ENCODE measurements around the gene MED27.

DNA sequence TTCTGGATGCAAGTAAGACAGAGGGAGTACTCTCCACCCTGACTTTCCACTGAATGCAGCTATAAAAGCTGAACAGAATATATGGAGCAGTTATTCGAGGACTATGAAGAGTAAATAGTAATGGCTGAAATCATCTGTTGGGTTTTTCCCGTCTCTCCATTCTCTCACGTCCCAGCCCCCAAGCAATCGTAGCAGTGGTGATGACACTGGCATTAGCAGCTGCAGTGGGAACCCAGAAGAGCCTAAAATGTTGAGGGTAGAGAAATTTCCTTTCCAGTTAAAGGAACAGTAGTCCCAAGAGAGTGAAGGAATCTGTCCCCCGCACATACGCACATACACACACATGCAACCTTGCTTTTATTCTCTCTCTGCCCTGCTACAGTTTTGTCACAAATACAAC, 33.2 kb downstream of the MED27 start:
- TF ChIP-seq CTCF (conservative IDR thresholded peaks at IDR 0.05; ENCODE audit: low read depth, low read length) (no peak), POLR2A (IDR thresholded peaks at IDR 0.05; ENCODE audit: low read depth, low read length) (no peak)
